Stomach (tissue), 4 donors: ENCODE data around the gene THADA.

ENCODE experiments used
- EP300 ChIP-seq: sonication (generic); formaldehyde crosslinking; IDR thresholded peaks from one replicate; pipeline ENCODE4 v1.6.1; 2017; ENCODE audit warnings: antibody characterized with exemption
- POLR2A ChIP-seq, 4 donors: fragments of 450-650 bp; IDR thresholded peaks; one replicate each; pipeline ENCODE4 v1.6.1; 2016; ENCODE audit warnings: antibody characterized with exemption in 4 of 4, control low read depth in 2 of 4, mild to moderate bottlenecking in 1 of 4, moderate library complexity in 1 of 4
- POLR2AphosphoS5 ChIP-seq, 3 donors: sonication (generic); formaldehyde crosslinking; IDR thresholded peaks; one replicate each; pipeline ENCODE4 v1.6.1; 2016; ENCODE audit warnings: antibody characterized with exemption in 3 of 3
- TF ChIP-seq, protein P1 (sequence below), 7 experiments: fragments of 450-650 bp in 4 of 7; fragments of 200-600 bp in 3 of 7; sonication (generic) in 3 of 7; IDR thresholded peaks; one replicate each; pipeline ENCODE4 v1.5.1; 2016 to 2019; ENCODE audit warnings: antibody characterized with exemption in 7 of 7, control low read depth in 2 of 7, mild to moderate bottlenecking in 1 of 7

DNA sequence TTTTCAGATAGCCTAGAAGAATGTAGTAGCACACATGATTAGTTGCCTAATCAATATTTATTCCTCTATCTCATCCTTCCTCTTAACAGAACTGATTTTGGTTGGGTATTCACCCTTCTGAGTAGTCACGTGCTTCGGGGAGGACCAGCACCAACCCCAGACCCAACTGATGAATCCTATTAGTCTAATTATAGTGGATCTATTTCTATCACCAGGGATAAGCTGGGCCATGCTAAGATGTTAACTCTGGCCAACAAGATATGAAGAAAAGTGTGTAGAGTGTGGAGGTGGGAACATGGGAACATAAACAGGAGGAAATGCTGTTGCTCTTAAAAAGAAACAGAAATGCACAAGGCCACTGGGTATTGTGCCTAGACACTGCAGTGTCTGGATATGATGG lies 119.9 kb downstream of the THADA start:
- TF ChIP-seq POLR2AphosphoS5 (IDR thresholded peaks at IDR 0.05) (no peak), EP300 (no peak), POLR2A (IDR thresholded peaks at IDR 0.05) (no peak)
- TF ChIP-seq, protein P1, sequence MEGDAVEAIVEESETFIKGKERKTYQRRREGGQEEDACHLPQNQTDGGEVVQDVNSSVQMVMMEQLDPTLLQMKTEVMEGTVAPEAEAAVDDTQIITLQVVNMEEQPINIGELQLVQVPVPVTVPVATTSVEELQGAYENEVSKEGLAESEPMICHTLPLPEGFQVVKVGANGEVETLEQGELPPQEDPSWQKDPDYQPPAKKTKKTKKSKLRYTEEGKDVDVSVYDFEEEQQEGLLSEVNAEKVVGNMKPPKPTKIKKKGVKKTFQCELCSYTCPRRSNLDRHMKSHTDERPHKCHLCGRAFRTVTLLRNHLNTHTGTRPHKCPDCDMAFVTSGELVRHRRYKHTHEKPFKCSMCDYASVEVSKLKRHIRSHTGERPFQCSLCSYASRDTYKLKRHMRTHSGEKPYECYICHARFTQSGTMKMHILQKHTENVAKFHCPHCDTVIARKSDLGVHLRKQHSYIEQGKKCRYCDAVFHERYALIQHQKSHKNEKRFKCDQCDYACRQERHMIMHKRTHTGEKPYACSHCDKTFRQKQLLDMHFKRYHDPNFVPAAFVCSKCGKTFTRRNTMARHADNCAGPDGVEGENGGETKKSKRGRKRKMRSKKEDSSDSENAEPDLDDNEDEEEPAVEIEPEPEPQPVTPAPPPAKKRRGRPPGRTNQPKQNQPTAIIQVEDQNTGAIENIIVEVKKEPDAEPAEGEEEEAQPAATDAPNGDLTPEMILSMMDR (IDR thresholded peaks at IDR 0.05): no peak
